MM.1S (cell line): Measurements from ENCODE around the gene FGF14.

Source experiments
- DNase-seq: peaks from one replicate; pipeline ENCODE4 v3.0.0-alpha.2; 2015
- H2AFZ ChIP-seq: fragments of 300-600 bp; sonication (generic); 2 replicates; pipeline ENCODE4 v1.6.0; 2016; ENCODE audit warnings: antibody characterized with exemption, low read length
- H3F3A ChIP-seq: fragments of 300-600 bp; sonication (generic); 2 replicates; pipeline ENCODE4 v1.6.1; 2016; ENCODE audit warnings: mild to moderate bottlenecking, antibody characterized with exemption, low read length, moderate library complexity, mixed read lengths; ENCODE audit not compliant: insufficient read depth
- H3K27ac ChIP-seq: fragments of 300-600 bp; sonication (generic); 2 replicates; pipeline ENCODE4 v1.5.1; 2016; ENCODE audit warnings: mild to moderate bottlenecking, low read length
- H3K27me3 ChIP-seq: fragments of 300-600 bp; sonication (generic); replicated peaks from 2 replicates; pipeline ENCODE4 v1.6.0; 2016; ENCODE audit warnings: low read length; ENCODE audit not compliant: insufficient read depth
- H3K36me3 ChIP-seq: fragments of 300-600 bp; sonication (generic); replicated peaks from 2 replicates; pipeline ENCODE4 v1.6.1; 2016; ENCODE audit warnings: mild to moderate bottlenecking, low read length, mixed read lengths; ENCODE audit not compliant: insufficient read depth
- H3K4me1 ChIP-seq: fragments of 300-600 bp; sonication (generic); 2 replicates; pipeline ENCODE4 v1.6.1; 2016; ENCODE audit warnings: low read length, mixed read lengths
- H3K4me2 ChIP-seq: fragments of 300-600 bp; sonication (generic); 2 replicates; pipeline ENCODE4 v1.6.0; 2016; ENCODE audit warnings: low read depth, low read length
- H3K4me3 ChIP-seq: fragments of 300-600 bp; sonication (generic); 2 replicates; pipeline ENCODE4 v1.5.1; 2016; ENCODE audit warnings: low read length, mixed read lengths
- H3K79me2 ChIP-seq: fragments of 300-600 bp; sonication (generic); 2 replicates; pipeline ENCODE4 v1.6.1; 2016; ENCODE audit warnings: mixed run types, low read length, mixed read lengths
- H3K9ac ChIP-seq: fragments of 300-600 bp; sonication (generic); 2 replicates; pipeline ENCODE4 v1.6.1; 2016; ENCODE audit warnings: low read length, mixed read lengths
- H3K9me2 ChIP-seq: fragments of 300-600 bp; sonication (generic); replicated peaks from 2 replicates; pipeline ENCODE4 v1.6.1; 2016; ENCODE audit warnings: mild to moderate bottlenecking, low read length, mixed read lengths; ENCODE audit not compliant: insufficient read depth
- H3K9me3 ChIP-seq: fragments of 300-600 bp; sonication (generic); replicated peaks from 2 replicates; pipeline ENCODE4 v1.6.1; 2016; ENCODE audit warnings: mild to moderate bottlenecking, low read length, mixed read lengths; ENCODE audit not compliant: insufficient read depth
- H4K20me1 ChIP-seq: fragments of 300-600 bp; sonication (generic); 2 replicates; pipeline ENCODE4 v1.6.1; 2016; ENCODE audit warnings: mild to moderate bottlenecking, low read length, moderate library complexity, mixed read lengths; ENCODE audit not compliant: insufficient read depth
- EZH2 ChIP-seq: fragments of 300-600 bp; sonication (generic); optimal IDR thresholded peaks from 2 replicates; pipeline ENCODE3; 2017; ENCODE audit warnings: low read depth, mild to moderate bottlenecking, antibody characterized with exemption, low read length, mixed read lengths
- EZH2phosphoT487 ChIP-seq: fragments of 300-600 bp; sonication (generic); IDR thresholded peaks from 2 replicates; pipeline ENCODE4 v1.6.1; 2018; ENCODE audit warnings: antibody characterized with exemption, low read length
- TF ChIP-seq, protein P1 (sequence below): fragments of 300-600 bp; sonication (generic); IDR thresholded peaks from 2 replicates; pipeline ENCODE4 v1.5.1; 2016; ENCODE audit warnings: antibody characterized with exemption, low read length, mixed read lengths

FGF14 gene

GRCh38 chr13:102402290-102402689 lies 442 bp upstream of the FGF14 start:
- Histone ChIP-seq H3K36me3 (no peaks in the 10 kb centered on the region), H3K79me2 (no peaks in the 10 kb centered on the region), H3K9ac (no peak overlapping the region), H3K27me3 (peaks cover 12% of the 10 kb centered on the region; the same call in 1 of the 2 replicates), H3K4me2 (no peak overlapping the region), H3F3A (no peaks in the 10 kb centered on the region), H3K27ac (no peak overlapping the region), H4K20me1 (no peaks in the 10 kb centered on the region), H3K4me3 (no peak overlapping the region), H2AFZ (no peak overlapping the region), H3K9me3 (no peaks in the 10 kb centered on the region), H3K4me1 (no peaks in the 10 kb centered on the region), H3K9me2 (no peaks in the 10 kb centered on the region)
- DNase-seq: no peak
- TF ChIP-seq EZH2: no peak
- TF ChIP-seq EZH2phosphoT487: no peak
- TF ChIP-seq, protein P1, sequence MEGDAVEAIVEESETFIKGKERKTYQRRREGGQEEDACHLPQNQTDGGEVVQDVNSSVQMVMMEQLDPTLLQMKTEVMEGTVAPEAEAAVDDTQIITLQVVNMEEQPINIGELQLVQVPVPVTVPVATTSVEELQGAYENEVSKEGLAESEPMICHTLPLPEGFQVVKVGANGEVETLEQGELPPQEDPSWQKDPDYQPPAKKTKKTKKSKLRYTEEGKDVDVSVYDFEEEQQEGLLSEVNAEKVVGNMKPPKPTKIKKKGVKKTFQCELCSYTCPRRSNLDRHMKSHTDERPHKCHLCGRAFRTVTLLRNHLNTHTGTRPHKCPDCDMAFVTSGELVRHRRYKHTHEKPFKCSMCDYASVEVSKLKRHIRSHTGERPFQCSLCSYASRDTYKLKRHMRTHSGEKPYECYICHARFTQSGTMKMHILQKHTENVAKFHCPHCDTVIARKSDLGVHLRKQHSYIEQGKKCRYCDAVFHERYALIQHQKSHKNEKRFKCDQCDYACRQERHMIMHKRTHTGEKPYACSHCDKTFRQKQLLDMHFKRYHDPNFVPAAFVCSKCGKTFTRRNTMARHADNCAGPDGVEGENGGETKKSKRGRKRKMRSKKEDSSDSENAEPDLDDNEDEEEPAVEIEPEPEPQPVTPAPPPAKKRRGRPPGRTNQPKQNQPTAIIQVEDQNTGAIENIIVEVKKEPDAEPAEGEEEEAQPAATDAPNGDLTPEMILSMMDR: no peak

DNA sequence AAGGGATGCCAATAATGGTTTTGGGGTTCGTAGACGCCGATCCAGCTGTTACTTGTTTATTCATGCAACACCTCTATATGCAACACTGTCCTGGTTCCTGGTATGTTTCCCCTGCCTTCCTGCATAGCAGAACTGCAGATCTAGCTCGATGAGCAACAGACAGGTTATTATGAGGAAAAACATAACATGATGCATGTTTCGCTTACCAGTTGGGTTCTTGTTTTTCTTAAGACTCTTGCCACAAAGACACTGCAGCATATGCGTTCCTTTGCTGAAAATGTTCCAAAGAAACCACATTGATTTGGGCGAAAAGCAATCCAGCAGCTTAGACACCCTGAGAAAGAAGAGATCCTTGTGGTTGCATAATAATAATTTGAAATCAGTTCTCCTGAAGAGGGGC lies 583 bp downstream of the FGF14 start:
- H3K79me2 ChIP-seq: no peaks in the 10 kb centered on the region
- H3K4me1 ChIP-seq: no peaks in the 10 kb centered on the region
- no peaks in the 10 kb centered on the region for H3K9me2 ChIP-seq
- DNase-seq: no peak
- H3K9ac ChIP-seq: no peak overlapping the region
- H3K4me2 ChIP-seq: peak overlapping the region; percentile 73; the same call in 1 of the 2 replicates
- H4K20me1 ChIP-seq: no peaks in the 10 kb centered on the region
- H3K27me3 ChIP-seq: peaks cover 12% of the 10 kb centered on the region; the same call in 1 of the 2 replicates
- no peaks in the 10 kb centered on the region for H3K9me3 ChIP-seq
- 0 out of 2 replicates have a peak overlapping the region, but pooled peaks have one; percentile 90 for H2AFZ ChIP-seq
- H3F3A ChIP-seq: no peaks in the 10 kb centered on the region
- no peak overlapping the region for H3K4me3 ChIP-seq
- TF ChIP-seq EZH2: no peak
- TF ChIP-seq, protein P1: no peak
- TF ChIP-seq EZH2phosphoT487: no peak
- no peaks in the 10 kb centered on the region for H3K36me3 ChIP-seq
- no peak overlapping the region for H3K27ac ChIP-seq

DNA sequence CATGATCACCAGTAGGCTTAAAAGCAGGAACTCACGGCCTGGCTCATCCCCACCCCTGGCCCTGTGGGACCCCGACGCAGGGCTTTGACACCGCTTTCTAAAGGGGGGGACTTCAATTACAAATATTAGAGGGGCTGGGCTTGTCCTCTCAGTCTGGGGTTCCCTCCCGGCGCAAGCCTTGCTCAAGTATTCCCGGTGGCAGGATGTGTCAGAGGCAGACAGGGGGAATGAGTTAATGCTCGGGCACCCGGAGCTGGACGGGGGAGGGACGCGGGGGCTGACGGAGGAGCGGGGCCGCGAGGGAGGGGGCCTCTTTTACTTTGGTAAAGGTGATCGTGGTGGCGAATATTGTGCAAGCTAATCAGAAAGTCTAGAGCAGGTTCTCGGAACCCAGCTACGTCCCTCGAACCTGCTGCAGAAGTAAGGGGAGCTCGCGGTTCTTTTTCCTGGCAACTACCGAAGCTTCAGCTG lies 1.1 kb downstream of the FGF14 start:
- peak overlapping the region; percentile 90 for H2AFZ ChIP-seq
- no peak overlapping the region for H3K9ac ChIP-seq
- no peak for TF ChIP-seq EZH2phosphoT487
- no peak for TF ChIP-seq EZH2
- TF ChIP-seq, protein P1: no peak
- peak overlapping the region; percentile 57 for H3K4me3 ChIP-seq
- no peak for DNase-seq
- H4K20me1 ChIP-seq: no peaks in the 10 kb centered on the region
- H3K9me3 ChIP-seq: no peaks in the 10 kb centered on the region
- no peaks in the 10 kb centered on the region for H3K4me1 ChIP-seq
- H3K36me3 ChIP-seq: no peaks in the 10 kb centered on the region
- H3K9me2 ChIP-seq: no peaks in the 10 kb centered on the region
- peak overlapping the region; percentile 73 for H3K4me2 ChIP-seq
- H3K27ac ChIP-seq: no peak overlapping the region
- H3K79me2 ChIP-seq: no peaks in the 10 kb centered on the region
- peaks cover 12% of the 10 kb centered on the region; the same call in 1 of the 2 replicates for H3K27me3 ChIP-seq
- H3F3A ChIP-seq: no peaks in the 10 kb centered on the region
